ENCODE results near the gene GAGE10. TPM values are rescaled to one million over a fixed set of nuclear protein-coding genes. Genes with fewer than 3 reads are reported as not detected.
"Not testable (repeated sequence)": the region's sequence is repeated elsewhere in the genome, so short reads cannot be mapped to it uniquely, and the experiment has no call there.

Gene GAGE10
- total and polyA plus RNA-seq, 9 donors, result not detected

GRCh38 chrX:49291615-49292337 lies 11.7 kb upstream of the GAGE10 start:
- DNase-seq, result peak; percentile 44
- H3K9me3 ChIP-seq (replicated peaks; ENCODE audit: control insufficient read depth, low read depth, low read length), result no peaks in the 10 kb centered on the region
- H3K4me1 ChIP-seq (ENCODE audit: control insufficient read depth, insufficient read depth, low read length), result no peaks in the 10 kb centered on the region
- H3K4me3 ChIP-seq (ENCODE audit: low read length), result no peak overlapping the region
- no peaks in the 10 kb centered on the region for H3K36me3 ChIP-seq (ENCODE audit: control insufficient read depth, insufficient read depth, low read length)
- no peak overlapping the region for H3K27ac ChIP-seq (ENCODE audit: low read length)
- no peaks in the 10 kb centered on the region for H3K27me3 ChIP-seq (ENCODE audit: control insufficient read depth, insufficient read depth, low read length)
- 36% methylated on average over 11 of the region's 11 CpGs for WGBS (ENCODE audit: insufficient coverage)

- H3K27ac ChIP-seq (ENCODE audit: low read length), result no peak overlapping the region
- H3K4me3 ChIP-seq (ENCODE audit: low read length), result no peak overlapping the region
- 82% methylated on average over 12 of the region's 17 CpGs for WGBS (ENCODE audit: insufficient coverage)
- H3K36me3 ChIP-seq (ENCODE audit: control insufficient read depth, insufficient read depth, low read length), result no peaks in the 10 kb centered on the region
- no peaks in the 10 kb centered on the region for H3K9me3 ChIP-seq (replicated peaks; ENCODE audit: control insufficient read depth, low read depth, low read length)
- no peak for DNase-seq
- H3K27me3 ChIP-seq (ENCODE audit: control insufficient read depth, insufficient read depth, low read length), result no peaks in the 10 kb centered on the region
- H3K4me1 ChIP-seq (ENCODE audit: control insufficient read depth, insufficient read depth, low read length), result no peaks in the 10 kb centered on the region
Measured at GRCh38 chrX:49292400-49293362, 10.8 kb upstream of the GAGE10 start.

- not testable (repeated sequence) for H3K9me3 ChIP-seq (replicated peaks; ENCODE audit: control insufficient read depth, low read depth, low read length); H3K27me3 ChIP-seq (ENCODE audit: control insufficient read depth, insufficient read depth, low read length); H3K27ac ChIP-seq (ENCODE audit: low read length); DNase-seq; H3K36me3 ChIP-seq (ENCODE audit: control insufficient read depth, insufficient read depth, low read length); H3K4me3 ChIP-seq (ENCODE audit: low read length); H3K4me1 ChIP-seq (ENCODE audit: control insufficient read depth, insufficient read depth, low read length)
- WGBS (ENCODE audit: insufficient coverage), result 65% methylated on average over 3 of the region's 5 CpGs
Measured at GRCh38 chrX:49299293-49299692, 4.2 kb upstream of the GAGE10 start.

- H3K27ac ChIP-seq (ENCODE audit: low read length), result no peak overlapping the region
- no peak overlapping the region for H3K4me3 ChIP-seq (ENCODE audit: low read length)
- no peaks in the 10 kb centered on the region for H3K36me3 ChIP-seq (ENCODE audit: control insufficient read depth, insufficient read depth, low read length)
- no CpG with 5 or more reads among the region's 1 CpG for WGBS (ENCODE audit: insufficient coverage)
- H3K9me3 ChIP-seq (replicated peaks; ENCODE audit: control insufficient read depth, low read depth, low read length), result no peaks in the 10 kb centered on the region
- DNase-seq, result no peak
- H3K4me1 ChIP-seq (ENCODE audit: control insufficient read depth, insufficient read depth, low read length), result no peaks in the 10 kb centered on the region
- no peaks in the 10 kb centered on the region for H3K27me3 ChIP-seq (ENCODE audit: control insufficient read depth, insufficient read depth, low read length)
Measured at GRCh38 chrX:49300703-49301102, 2.7 kb upstream of the GAGE10 start.

GRCh38 chrX:49307775-49308174 lies 4.3 kb downstream of the GAGE10 start:
- no CpG with 5 or more reads among the region's 2 CpGs for WGBS (ENCODE audit: insufficient coverage)
- H3K4me1 ChIP-seq (ENCODE audit: control insufficient read depth, insufficient read depth, low read length); DNase-seq; H3K4me3 ChIP-seq (ENCODE audit: low read length); H3K9me3 ChIP-seq (replicated peaks; ENCODE audit: control insufficient read depth, low read depth, low read length); H3K27me3 ChIP-seq (ENCODE audit: control insufficient read depth, insufficient read depth, low read length); H3K36me3 ChIP-seq (ENCODE audit: control insufficient read depth, insufficient read depth, low read length); H3K27ac ChIP-seq (ENCODE audit: low read length): not testable (repeated sequence)

GRCh38 chrX:49308604-49309269 lies 5.3 kb downstream of the GAGE10 start:
- Histone ChIP-seq H3K27ac (ENCODE audit: low read length) (no peak overlapping the region), H3K36me3 (ENCODE audit: control insufficient read depth, insufficient read depth, low read length) (no peaks in the 10 kb centered on the region), H3K27me3 (ENCODE audit: control insufficient read depth, insufficient read depth, low read length) (peaks cover 2% of the 10 kb centered on the region), H3K4me3 (ENCODE audit: low read length) (no peak overlapping the region), H3K9me3 (replicated peaks; ENCODE audit: control insufficient read depth, low read depth, low read length) (no peaks in the 10 kb centered on the region), H3K4me1 (ENCODE audit: control insufficient read depth, insufficient read depth, low read length) (peaks cover 5% of the 10 kb centered on the region)
- DNase-seq, result peak; percentile 34
- 63% methylated on average over 13 of the region's 15 CpGs for WGBS (ENCODE audit: insufficient coverage)

GRCh38 chrX:49309401-49309981 lies 6.0 kb downstream of the GAGE10 start:
- 24% methylated on average over 3 of the region's 8 CpGs for WGBS (ENCODE audit: insufficient coverage)
- Histone ChIP-seq H3K4me1 (ENCODE audit: control insufficient read depth, insufficient read depth, low read length) (peaks cover 5% of the 10 kb centered on the region), H3K36me3 (ENCODE audit: control insufficient read depth, insufficient read depth, low read length) (no peaks in the 10 kb centered on the region), H3K9me3 (replicated peaks; ENCODE audit: control insufficient read depth, low read depth, low read length) (no peaks in the 10 kb centered on the region), H3K27ac (ENCODE audit: low read length) (no peak overlapping the region), H3K4me3 (ENCODE audit: low read length) (peak overlapping the region; percentile 19), H3K27me3 (ENCODE audit: control insufficient read depth, insufficient read depth, low read length) (peaks cover 2% of the 10 kb centered on the region)
- peak; percentile 55 for DNase-seq

- DNase-seq, result no peak
- no peaks in the 10 kb centered on the region for H3K9me3 ChIP-seq (replicated peaks; ENCODE audit: control insufficient read depth, low read depth, low read length)
- no peaks in the 10 kb centered on the region for H3K36me3 ChIP-seq (ENCODE audit: control insufficient read depth, insufficient read depth, low read length)
- peaks cover 2% of the 10 kb centered on the region for H3K27me3 ChIP-seq (ENCODE audit: control insufficient read depth, insufficient read depth, low read length)
- H3K4me1 ChIP-seq (ENCODE audit: control insufficient read depth, insufficient read depth, low read length), result peaks cover 5% of the 10 kb centered on the region
- no peak overlapping the region for H3K4me3 ChIP-seq (ENCODE audit: low read length)
- whole genome bisulfite sequencing (ENCODE audit: insufficient coverage), result 73% methylated on average over 13 of the region's 18 CpGs
- no peak overlapping the region for H3K27ac ChIP-seq (ENCODE audit: low read length)
Measured at GRCh38 chrX:49310371-49310770, 6.9 kb downstream of the GAGE10 start.

GRCh38 chrX:49312176-49312575 lies 8.7 kb downstream of the GAGE10 start:
- Histone ChIP-seq H3K4me1 (ENCODE audit: control insufficient read depth, insufficient read depth, low read length) (peaks cover 5% of the 10 kb centered on the region), H3K9me3 (replicated peaks; ENCODE audit: control insufficient read depth, low read depth, low read length) (no peaks in the 10 kb centered on the region), H3K27ac (ENCODE audit: low read length) (no peak overlapping the region), H3K4me3 (ENCODE audit: low read length) (no peak overlapping the region), H3K36me3 (ENCODE audit: control insufficient read depth, insufficient read depth, low read length) (no peaks in the 10 kb centered on the region), H3K27me3 (ENCODE audit: control insufficient read depth, insufficient read depth, low read length) (peaks cover 2% of the 10 kb centered on the region)
- 74% methylated on average over 2 of the region's 2 CpGs for WGBS (ENCODE audit: insufficient coverage)
- no peak for DNase-seq

- H3K27ac ChIP-seq (ENCODE audit: low read length), result no peak overlapping the region
- H3K36me3 ChIP-seq (ENCODE audit: control insufficient read depth, insufficient read depth, low read length), result no peaks in the 10 kb centered on the region
Measured at GRCh38 chrX:49316085-49316484, 12.6 kb downstream of the GAGE10 start.

More at GRCh38 chrX:49316085-49316484, 12.6 kb downstream of the GAGE10 start:
- no peak overlapping the region for H3K4me3 ChIP-seq (ENCODE audit: low read length)
- H3K27me3 ChIP-seq (ENCODE audit: control insufficient read depth, insufficient read depth, low read length), result no peaks in the 10 kb centered on the region
- H3K4me1 ChIP-seq (ENCODE audit: control insufficient read depth, insufficient read depth, low read length), result no peaks in the 10 kb centered on the region
- DNase-seq, result no peak
- 72% methylated on average over 2 of the region's 4 CpGs for WGBS (ENCODE audit: insufficient coverage)
- no peaks in the 10 kb centered on the region for H3K9me3 ChIP-seq (replicated peaks; ENCODE audit: control insufficient read depth, low read depth, low read length)

Measured in muscle of leg (tissue), 11 donors.